ENCODE measurements around the gene SIK2. TPM values are rescaled to one million over a fixed set of nuclear protein-coding genes. Genes with fewer than 3 reads are reported as not detected.

The SIK2 gene
- total RNA-seq, 1 experiment from 2014 or later = 9.0 TPM

DNA sequence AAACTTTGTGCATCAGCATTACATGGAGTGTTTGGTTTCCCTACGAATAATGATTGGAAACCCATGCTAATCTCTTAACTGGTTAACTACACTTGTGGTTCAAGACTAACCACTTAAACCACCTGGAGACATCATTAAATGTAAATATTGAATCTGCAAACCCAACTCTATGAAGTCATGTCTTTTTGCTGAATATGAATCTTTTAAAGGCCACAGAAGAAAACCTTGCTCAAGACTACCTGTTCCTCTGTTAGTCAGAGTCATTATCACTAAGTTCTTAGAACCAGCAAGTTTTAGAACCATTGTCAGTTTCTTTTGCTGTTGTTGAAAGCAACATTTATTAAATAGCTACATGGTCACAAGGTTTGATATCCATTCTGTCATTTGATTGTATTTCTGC is 70.7 kb downstream of the SIK2 start:
- Histone ChIP-seq H3K36me3 (ENCODE audit: low read depth, low read length) (peaks cover 11% of the 10 kb centered on the region), H4K20me1 (ENCODE audit: low read length) (0 out of 2 replicates have a peak, but pooled peaks cover 5% of the 10 kb centered on the region), H3F3A (ENCODE audit: low read length, unreplicated experiment) (peaks cover 6% of the 10 kb centered on the region), H3K9me2 (replicated peaks; ENCODE audit: low read length) (no peaks in the 10 kb centered on the region), H3K9me3 (ENCODE audit: low read length) (no peaks in the 10 kb centered on the region), H3K27me3 (ENCODE audit: low read length) (no peaks in the 10 kb centered on the region), H3K4me2 (ENCODE audit: low read length) (no peak overlapping the region), H2AFZ (ENCODE audit: low read length) (no peak overlapping the region), H3K4me3 (ENCODE audit: low read length) (no peak overlapping the region), H3K4me1 (ENCODE audit: insufficient read depth, low read length) (peaks cover 12% of the 10 kb centered on the region), H3K9ac (ENCODE audit: low read length) (no peak overlapping the region), H3K79me2 (ENCODE audit: low read length) (no peaks in the 10 kb centered on the region), H3K27ac (ENCODE audit: low read length) (no peak overlapping the region)
- intact Hi-C loops (cut with micrococcal nuclease) = no loop called here
- ChIA-PET CTCF (no interaction called here), POLR2A (ENCODE audit: unreplicated experiment) (no interaction called here)
- DNase-seq = no peak
- no peak for ATAC-seq
- TF ChIP-seq, protein P1, sequence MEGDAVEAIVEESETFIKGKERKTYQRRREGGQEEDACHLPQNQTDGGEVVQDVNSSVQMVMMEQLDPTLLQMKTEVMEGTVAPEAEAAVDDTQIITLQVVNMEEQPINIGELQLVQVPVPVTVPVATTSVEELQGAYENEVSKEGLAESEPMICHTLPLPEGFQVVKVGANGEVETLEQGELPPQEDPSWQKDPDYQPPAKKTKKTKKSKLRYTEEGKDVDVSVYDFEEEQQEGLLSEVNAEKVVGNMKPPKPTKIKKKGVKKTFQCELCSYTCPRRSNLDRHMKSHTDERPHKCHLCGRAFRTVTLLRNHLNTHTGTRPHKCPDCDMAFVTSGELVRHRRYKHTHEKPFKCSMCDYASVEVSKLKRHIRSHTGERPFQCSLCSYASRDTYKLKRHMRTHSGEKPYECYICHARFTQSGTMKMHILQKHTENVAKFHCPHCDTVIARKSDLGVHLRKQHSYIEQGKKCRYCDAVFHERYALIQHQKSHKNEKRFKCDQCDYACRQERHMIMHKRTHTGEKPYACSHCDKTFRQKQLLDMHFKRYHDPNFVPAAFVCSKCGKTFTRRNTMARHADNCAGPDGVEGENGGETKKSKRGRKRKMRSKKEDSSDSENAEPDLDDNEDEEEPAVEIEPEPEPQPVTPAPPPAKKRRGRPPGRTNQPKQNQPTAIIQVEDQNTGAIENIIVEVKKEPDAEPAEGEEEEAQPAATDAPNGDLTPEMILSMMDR (conservative IDR thresholded peaks at IDR 0.05; ENCODE audit: low read depth, low read length) = no peak
- no peak for TF ChIP-seq EZH2phosphoT487 (IDR thresholded peaks at IDR 0.05; ENCODE audit: borderline replicate concordance, low read length)
- TF ChIP-seq EZH2 (IDR thresholded peaks at IDR 0.05; ENCODE audit: low read length, unreplicated experiment) = no peak
- BruUV-seq (replicated peaks) = no TSS peak

DNA sequence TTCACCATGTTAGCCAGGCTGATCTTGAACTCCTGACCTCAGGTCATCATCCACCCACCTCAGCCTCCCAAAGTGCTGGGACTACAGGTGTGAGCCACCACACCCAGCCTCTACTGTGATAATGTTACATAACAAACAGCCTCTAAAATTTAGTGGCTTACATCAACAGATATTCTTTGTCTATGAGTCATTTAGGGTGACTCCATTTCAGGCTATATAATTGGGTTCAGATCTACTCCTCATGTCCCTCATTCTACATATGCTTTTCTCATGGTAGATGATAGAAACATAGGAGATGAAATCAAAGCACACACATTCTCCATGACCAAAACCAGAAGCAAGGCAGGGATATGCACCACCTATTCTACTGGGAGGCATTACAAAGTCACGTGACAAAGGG is 72.7 kb downstream of the SIK2 start:
- H2AFZ ChIP-seq (ENCODE audit: low read length) = no peak overlapping the region
- H3K4me1 ChIP-seq (ENCODE audit: insufficient read depth, low read length) = peaks cover 12% of the 10 kb centered on the region
- H3K9me3 ChIP-seq (ENCODE audit: low read length) = no peaks in the 10 kb centered on the region
- H4K20me1 ChIP-seq (ENCODE audit: low read length) = 0 out of 2 replicates have a peak, but pooled peaks cover 5% of the 10 kb centered on the region
- no peak overlapping the region for H3K9ac ChIP-seq (ENCODE audit: low read length)
- H3K9me2 ChIP-seq (replicated peaks; ENCODE audit: low read length) = no peaks in the 10 kb centered on the region
- H3K27me3 ChIP-seq (ENCODE audit: low read length) = no peaks in the 10 kb centered on the region
- DNase-seq (peak; percentile 25), ATAC-seq (0 out of 2 replicates have a peak, but pooled peaks have one; percentile 19)
- H3K4me3 ChIP-seq (ENCODE audit: low read length) = no peak overlapping the region
- no peaks in the 10 kb centered on the region for H3K79me2 ChIP-seq (ENCODE audit: low read length)
- H3K36me3 ChIP-seq (ENCODE audit: low read depth, low read length) = peaks cover 11% of the 10 kb centered on the region
- intact Hi-C loops (cut with micrococcal nuclease) = no loop called here
- H3K27ac ChIP-seq (ENCODE audit: low read length) = no peak overlapping the region
- TF ChIP-seq EZH2phosphoT487 (IDR thresholded peaks at IDR 0.05; ENCODE audit: borderline replicate concordance, low read length) (no peak), EZH2 (IDR thresholded peaks at IDR 0.05; ENCODE audit: low read length, unreplicated experiment) (no peak)
- TF ChIP-seq, protein P1 (conservative IDR thresholded peaks at IDR 0.05; ENCODE audit: low read depth, low read length) = no peak
- peaks cover 6% of the 10 kb centered on the region for H3F3A ChIP-seq (ENCODE audit: low read length, unreplicated experiment)
- BruUV-seq (replicated peaks) = no TSS peak
- ChIA-PET CTCF (no interaction called here), POLR2A (ENCODE audit: unreplicated experiment) (no interaction called here)
- H3K4me2 ChIP-seq (ENCODE audit: low read length) = no peak overlapping the region

DNA sequence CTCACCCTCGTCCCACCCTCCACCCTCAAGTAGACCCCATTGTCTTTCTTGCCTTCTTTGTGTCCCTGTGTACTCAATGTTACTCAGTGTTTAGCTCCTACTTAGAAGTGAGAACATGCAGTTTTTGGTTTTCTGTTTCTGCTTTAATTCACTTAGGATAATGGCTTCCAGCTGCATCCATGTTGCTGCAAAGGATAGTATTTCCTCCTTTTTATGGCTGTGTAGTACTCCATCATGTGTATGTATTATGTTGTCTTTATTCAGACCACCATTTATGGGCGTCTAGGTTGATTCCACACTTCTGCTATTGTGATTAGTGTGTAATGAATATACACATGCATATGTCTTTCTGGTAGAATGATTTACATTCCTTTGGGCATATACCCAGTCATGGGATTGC is 73.6 kb downstream of the SIK2 start:
- no peak overlapping the region for H3K4me3 ChIP-seq (ENCODE audit: low read length)
- peaks cover 11% of the 10 kb centered on the region for H3K36me3 ChIP-seq (ENCODE audit: low read depth, low read length)
- no peak for DNase-seq
- no peaks in the 10 kb centered on the region for H3K9me3 ChIP-seq (ENCODE audit: low read length)
- no peaks in the 10 kb centered on the region for H3K79me2 ChIP-seq (ENCODE audit: low read length)
- POLR2A ChIA-PET (ENCODE audit: unreplicated experiment) = no interaction called here
- TF ChIP-seq EZH2phosphoT487 (IDR thresholded peaks at IDR 0.05; ENCODE audit: borderline replicate concordance, low read length) (no peak), EZH2 (IDR thresholded peaks at IDR 0.05; ENCODE audit: low read length, unreplicated experiment) (no peak)
- TF ChIP-seq, protein P1 (conservative IDR thresholded peaks at IDR 0.05; ENCODE audit: low read depth, low read length) = no peak
- H3K27ac ChIP-seq (ENCODE audit: low read length) = no peak overlapping the region
- CTCF ChIA-PET = no interaction called here
- H3K4me1 ChIP-seq (ENCODE audit: insufficient read depth, low read length) = peaks cover 12% of the 10 kb centered on the region
- H2AFZ ChIP-seq (ENCODE audit: low read length) = no peak overlapping the region
- no peaks in the 10 kb centered on the region for H3K27me3 ChIP-seq (ENCODE audit: low read length)
- 0 out of 2 replicates have a peak, but pooled peaks cover 5% of the 10 kb centered on the region for H4K20me1 ChIP-seq (ENCODE audit: low read length)
- H3K9me2 ChIP-seq (replicated peaks; ENCODE audit: low read length) = no peaks in the 10 kb centered on the region
- intact Hi-C loops (cut with micrococcal nuclease) = no loop called here
- ATAC-seq = no peak
- H3K4me2 ChIP-seq (ENCODE audit: low read length) = no peak overlapping the region
- BruUV-seq (replicated peaks) = no TSS peak
- H3F3A ChIP-seq (ENCODE audit: low read length, unreplicated experiment) = peaks cover 6% of the 10 kb centered on the region
- no peak overlapping the region for H3K9ac ChIP-seq (ENCODE audit: low read length)

Data from PC-3 (cell line).